IMR-90 (cell line): ENCODE results near the gene MLLT3.

Experiments
- CHD1 ChIP-seq: IDR thresholded peaks from 2 replicates; pipeline ENCODE4 v1.6.1; 2012; ENCODE audit warnings: low read depth, low read length, improper control_type of control experiment
- CTCF ChIP-seq: conservative IDR thresholded peaks from 2 replicates; pipeline ENCODE4 v1.5.1; 2012; ENCODE audit warnings: mild to moderate bottlenecking, low read depth, low read length, improper control_type of control experiment
- POLR2A ChIP-seq: IDR thresholded peaks from 2 replicates; pipeline ENCODE4 v1.6.1; 2012; ENCODE audit warnings: mild to moderate bottlenecking, low read depth, low read length
- RAD21 ChIP-seq: IDR thresholded peaks from 2 replicates; pipeline ENCODE4 v1.6.1; 2012; ENCODE audit warnings: low read length, improper control_type of control experiment
- RCOR1 ChIP-seq: IDR thresholded peaks from 2 replicates; pipeline ENCODE4 v1.6.1; 2012; ENCODE audit warnings: mild to moderate bottlenecking, low read length, improper control_type of control experiment; ENCODE audit not compliant: insufficient replicate concordance
- USF2 ChIP-seq: fragments of 150-350 bp; IDR thresholded peaks from 2 replicates; pipeline ENCODE4 v1.6.1; 2017; ENCODE audit warnings: mild to moderate bottlenecking, antibody characterized with exemption, low read length, low read depth

GRCh38 chr9:20294046-20294750 is 328.1 kb downstream of the MLLT3 start:
- no peak for TF ChIP-seq CTCF
- TF ChIP-seq USF2, result no peak
- no peak for TF ChIP-seq CHD1
- no peak for TF ChIP-seq RAD21
- no peak for TF ChIP-seq RCOR1
- no peak for TF ChIP-seq POLR2A
